ENCODE results near the gene CEACAM16.

The CEACAM16 gene

GRCh38 chr19:44728178-44728577, 29.2 kb downstream of the CEACAM16 start:
- no peak for DNase-seq

DNA sequence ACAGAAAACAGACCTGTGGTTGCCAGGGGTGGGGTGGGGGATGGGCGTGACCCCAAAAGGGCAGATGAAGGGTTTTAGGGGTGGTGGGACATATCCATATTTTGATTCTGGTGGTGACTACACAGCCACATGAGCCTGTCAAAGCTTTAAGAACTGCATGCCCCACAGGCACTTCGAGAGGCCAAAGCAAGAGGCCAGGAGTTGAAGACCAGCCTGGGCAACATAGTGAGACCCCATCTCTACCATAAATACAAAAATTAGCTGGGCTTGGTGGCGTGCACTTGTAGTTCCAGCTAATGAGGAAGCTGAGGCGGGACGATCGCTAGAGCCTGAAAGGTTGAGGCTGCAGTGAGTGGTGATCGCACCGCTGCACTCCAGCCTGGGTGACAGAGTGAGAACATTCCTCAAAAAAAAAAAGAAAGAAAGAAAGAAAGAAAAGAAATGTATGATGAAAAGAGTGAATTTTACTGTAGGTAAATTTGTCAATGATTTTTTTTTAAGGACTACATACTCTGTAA, 30.6 kb downstream of the CEACAM16 start:
- no peak for DNase-seq

DNA sequence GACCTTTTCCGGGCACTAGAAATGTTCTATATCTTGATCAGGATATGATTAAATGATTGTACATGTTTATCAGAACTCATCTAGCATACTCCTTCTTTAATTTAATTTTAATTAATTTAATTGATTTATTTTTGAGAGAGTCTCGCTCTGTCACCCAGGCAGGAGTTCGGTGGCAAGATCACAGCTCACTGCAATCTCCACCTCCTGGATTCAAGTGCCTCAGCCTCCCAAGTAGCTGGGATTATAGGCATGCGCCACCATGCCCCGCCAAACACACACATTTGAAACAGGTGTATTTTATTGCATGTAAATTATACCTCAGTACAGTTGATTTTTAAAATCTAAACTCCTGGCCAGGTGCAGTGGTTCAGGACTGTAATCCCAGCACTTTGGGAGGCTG, 32.1 kb downstream of the CEACAM16 start:
- DNase-seq = no peak

DNA sequence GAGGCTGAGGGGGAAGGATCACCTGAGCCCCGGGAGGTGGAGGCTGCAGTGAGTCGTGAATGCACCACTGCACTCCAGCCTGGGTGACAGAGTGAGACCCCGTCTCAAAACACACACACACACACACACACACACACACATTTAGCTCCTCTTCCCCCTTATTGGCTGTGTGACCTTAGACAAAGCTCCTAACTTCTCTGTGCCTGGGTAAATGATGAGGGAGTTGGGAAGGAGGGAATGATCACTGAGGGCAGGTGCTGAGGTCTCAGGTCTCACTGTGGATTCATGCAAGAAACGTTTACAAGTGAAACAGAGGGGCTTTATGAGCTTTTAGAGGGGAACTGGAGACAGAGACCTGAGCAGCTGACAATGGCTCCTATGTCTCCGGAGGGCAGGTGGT, 32.7 kb downstream of the CEACAM16 start:
- DNase-seq = no peak

DNA sequence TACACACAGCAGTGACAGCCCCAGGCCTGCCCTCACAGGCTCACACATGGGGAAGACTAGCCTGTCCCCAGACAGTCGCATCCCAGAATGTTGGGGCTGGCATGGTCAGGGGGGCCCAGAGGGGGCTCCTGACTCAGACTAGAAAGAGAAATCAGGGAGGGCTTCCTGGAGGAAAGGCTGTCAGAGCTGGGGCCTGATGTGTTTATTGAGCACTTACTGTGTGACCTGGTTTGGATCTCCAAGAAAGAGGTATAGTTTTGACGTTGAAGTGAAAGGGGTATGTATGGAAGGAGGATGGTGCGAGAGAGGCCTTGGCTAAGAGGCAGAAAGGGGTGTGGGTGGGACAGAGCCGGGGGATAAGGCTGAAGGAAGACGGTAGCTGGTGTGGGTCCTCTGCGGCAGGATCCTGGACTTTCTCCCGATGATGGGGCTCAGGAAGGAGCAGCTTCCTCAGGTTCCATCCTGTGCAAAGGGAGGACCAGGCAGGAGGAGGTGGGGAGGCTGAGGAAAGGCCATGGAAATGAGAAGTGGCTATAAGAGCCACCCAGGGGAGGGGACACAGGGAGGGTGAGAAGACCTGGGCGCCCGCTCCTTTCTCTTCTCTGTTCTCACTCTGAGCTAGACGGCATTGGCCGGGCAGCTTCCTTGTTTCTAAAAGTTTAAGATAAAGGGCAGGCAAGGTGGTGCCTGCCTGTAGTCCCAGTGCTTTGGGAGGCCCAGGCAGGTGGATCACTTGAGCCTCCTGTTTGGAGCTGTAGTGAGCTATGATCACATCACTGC, 33.5 kb downstream of the CEACAM16 start:
- no peak for DNase-seq

GRCh38 chr19:44734357-44734756, 35.4 kb downstream of the CEACAM16 start:
- DNase-seq = no peak

GRCh38 chr19:44735011-44735410, 36.1 kb downstream of the CEACAM16 start:
- no peak for DNase-seq

DNA sequence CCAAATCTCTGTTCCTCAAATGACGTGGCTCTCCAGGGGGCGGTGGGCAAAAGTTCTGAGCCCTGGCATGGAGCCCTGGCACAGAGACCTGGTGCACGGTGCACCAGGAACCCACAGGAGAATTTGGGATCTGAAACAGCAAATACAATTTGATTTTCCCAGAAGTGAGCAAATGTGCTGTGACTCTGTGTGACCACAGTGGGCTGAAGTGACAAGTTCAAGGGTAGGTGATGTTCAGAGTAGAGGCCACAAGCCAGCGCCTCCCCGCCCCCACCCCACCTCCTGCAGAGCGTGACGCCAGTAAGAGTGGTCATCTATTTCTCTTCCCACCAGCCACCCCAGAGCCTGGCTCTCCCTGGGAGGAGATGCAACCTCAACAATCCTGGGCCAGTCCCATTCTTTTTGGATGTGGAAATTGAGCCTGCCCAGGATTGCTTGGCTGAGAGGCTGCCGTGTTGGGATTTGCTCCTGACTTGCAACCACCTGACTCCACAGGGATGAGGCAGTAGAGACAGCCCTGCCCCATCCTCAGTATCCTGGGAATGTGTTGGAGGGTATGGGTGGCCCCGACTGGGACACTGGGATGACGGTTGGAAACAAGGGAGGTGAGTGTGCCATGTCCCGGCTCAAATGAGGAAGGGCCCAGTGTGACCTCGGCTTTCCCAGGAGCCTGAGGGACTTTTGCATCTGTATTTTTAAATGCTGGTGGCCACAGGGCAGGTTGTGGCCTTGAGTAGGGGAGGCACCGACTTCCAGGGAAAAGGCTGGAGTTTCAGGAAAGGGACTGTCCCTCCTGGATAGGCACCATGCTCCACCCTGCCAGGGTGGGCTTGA, 38.5 kb downstream of the CEACAM16 start:
- no peak for DNase-seq

- DNase-seq = no peak
These were observed 39.2 kb downstream of the CEACAM16 start for GRCh38 chr19:44738136-44738535.

- no peak for DNase-seq
These were observed 39.9 kb downstream of the CEACAM16 start for GRCh38 chr19:44738603-44739558.

- DNase-seq = no peak
These were observed 41.4 kb downstream of the CEACAM16 start for GRCh38 chr19:44740351-44740824.

DNA sequence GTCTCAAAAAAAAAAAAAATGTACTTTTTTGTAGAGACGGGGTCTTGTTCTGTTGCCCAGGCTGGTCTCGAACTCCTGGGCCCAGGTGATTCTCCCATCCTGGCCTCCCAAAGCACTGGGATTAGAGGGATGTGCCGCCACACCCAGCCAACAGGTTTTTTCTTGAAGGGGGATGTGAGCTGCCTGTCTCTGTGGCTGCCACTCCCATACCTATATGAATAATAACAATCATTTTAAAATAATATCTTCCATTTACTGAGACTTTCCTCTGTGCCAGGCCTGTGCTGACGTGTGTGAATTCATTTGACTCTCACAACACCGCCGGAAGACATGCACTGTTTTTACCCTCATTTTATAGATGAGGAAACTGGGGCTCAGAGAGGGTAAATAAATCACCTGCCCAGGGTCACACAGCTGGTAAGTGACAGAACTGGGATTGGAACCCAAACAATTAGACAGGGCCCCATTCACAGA, 42.3 kb downstream of the CEACAM16 start:
- DNase-seq = no peak

GRCh38 chr19:44741841-44742329, 42.9 kb downstream of the CEACAM16 start:
- no peak for DNase-seq

DNA sequence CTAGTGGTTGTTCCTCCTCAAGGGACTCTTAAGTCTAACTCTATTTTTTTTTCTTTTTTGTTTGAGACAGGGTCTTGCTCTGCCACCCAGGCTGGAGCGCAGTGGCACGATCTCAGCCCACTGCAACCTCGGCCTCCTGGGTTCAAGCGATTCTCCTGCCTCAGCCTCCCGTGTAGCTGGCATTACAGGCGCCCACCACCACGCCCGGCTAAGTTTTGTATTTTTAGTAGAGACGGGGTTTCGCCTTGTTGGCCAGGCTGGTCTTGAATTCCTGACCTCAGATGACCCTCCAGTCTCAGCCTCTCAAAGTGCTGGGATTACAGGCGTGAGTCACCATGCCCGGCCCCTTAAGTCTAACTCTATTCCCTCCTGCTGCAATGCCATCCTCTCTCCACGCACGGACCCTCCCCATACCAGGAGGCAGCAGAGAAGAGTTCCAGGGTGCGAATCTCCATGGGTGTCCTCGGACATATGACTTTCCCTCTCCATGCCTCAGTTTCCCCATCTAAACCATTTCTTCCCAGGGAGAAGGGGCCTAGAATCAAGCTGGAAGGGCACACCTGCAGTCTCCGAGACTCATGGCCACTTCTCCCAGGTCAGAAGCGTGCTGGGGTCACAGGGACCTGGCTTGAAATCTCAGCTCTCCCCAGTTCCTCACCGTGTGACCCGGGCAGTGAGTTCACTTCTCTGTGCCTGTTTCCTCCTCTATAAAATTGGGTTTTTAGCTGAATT, 43.5 kb downstream of the CEACAM16 start:
- DNase-seq = no peak

GRCh38 chr19:44744871-44745332, 46.0 kb downstream of the CEACAM16 start:
- no peak for DNase-seq

- DNase-seq = no peak
These were observed 46.4 kb downstream of the CEACAM16 start for GRCh38 chr19:44745341-44745831.

GRCh38 chr19:44745887-44746600, 47.1 kb downstream of the CEACAM16 start:
- DNase-seq = no peak

DNA sequence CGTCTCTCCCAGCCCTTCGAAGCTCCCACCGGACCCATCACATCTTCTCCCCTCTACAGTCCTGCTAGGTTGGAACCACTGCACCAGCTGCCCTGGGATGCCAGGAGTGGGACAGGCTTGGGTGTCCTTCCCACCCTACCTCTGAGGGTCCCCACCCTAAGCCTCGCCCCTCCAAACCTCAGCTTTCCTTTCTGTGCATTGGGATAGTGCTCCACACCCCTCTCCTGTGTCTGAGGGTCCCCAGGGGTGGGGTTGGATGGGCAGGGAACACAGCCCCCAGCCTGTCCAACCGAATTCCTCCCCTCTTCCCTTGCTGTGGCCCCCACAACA, 47.6 kb downstream of the CEACAM16 start:
- no peak for DNase-seq

- peak; percentile 83 for DNase-seq
These were observed 48.2 kb downstream of the CEACAM16 start for GRCh38 chr19:44746946-44747738.

Measured in activated effector memory CD4-positive, alpha-beta T cell treated with Interleukin-2 at 50 U/mL for 16 hours (primary cell).